Right hindlimb (tissue), 1 donor: ENCODE results near the gene TAS1R3.

Source experiments
- DNase-seq: peaks from one replicate; pipeline ENCODE4 v3.0.0-alpha.2; 2018

TAS1R3 gene

DNA sequence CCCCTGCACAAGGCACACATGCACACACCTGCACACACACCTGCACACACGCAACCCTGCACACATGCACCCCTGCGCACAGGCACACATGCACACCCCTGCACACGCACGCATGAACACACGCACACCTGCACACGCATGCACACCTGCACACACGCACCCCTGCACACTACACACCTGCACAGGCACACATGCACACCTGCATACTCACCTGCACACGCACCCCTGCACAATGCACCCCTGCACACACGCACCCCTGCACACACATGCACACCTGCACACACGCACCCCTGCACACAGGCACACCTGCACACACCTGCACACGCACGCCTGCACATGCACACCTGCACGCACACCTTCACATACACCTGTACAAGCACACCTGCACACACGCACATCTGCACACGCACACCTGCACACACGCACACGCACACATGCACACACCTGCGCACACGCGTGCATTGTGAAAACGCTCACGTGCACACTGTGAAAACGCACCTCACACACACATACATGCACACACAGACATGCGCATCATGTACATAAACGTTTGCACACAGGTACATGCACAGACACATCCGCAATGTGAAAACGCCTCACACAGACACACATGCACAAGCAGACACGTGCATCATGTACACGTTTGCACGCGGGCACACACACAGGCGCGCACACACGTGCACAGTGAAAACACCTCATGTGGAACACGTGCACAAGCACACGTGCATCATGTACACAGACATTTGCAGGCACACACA is 9.9 kb downstream of the TAS1R3 start:
- DNase-seq, result no peak

DNA sequence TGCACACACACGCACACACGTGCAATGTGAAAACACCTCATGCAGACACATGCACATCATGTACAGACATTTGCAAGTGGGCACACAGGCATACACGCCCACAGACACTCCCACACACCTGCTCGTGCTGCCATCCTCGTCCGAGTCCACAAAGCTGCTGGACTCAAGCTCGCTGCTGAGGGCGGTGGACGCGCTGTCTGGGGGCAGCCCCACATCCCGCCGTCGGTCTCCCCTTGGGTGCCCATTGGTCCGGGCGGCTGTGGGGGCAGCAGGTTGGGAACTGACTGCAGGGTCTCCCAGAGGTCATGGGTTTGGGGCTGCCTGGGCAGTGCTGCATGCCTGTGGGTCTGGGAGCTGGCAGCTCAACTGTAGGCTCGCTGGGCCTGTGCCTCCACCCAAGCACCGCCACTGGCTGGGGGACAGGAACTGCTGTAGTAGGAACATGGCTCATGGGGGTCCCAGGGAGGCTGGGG is 10.5 kb downstream of the TAS1R3 start:
- no peak for DNase-seq

DNA sequence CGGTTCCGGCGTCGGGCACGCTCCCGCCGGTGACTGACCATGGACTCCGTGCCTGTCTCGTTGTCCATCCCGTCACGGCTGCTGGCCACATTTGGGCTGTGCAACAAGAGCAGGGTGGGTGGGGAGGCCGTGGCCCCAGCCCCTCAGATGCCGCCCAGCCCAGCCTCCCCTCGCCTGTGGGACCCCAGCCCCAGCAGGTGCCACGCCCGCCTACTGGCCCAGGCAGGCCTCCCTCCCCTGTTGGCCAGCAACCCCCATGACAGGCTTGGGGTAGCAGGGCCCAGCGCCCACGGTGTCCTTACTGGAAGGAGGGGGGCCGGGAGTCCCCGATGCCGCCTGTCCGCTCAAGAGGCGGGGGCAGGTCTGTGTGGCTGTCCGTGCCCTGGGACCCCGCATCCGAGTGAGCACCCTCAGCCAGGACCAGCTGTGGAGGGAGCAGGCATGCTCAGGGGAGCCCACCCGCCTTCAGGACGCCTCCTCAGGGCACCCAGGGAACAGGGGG is 11.0 kb downstream of the TAS1R3 start:
- DNase-seq, result no peak

DNA sequence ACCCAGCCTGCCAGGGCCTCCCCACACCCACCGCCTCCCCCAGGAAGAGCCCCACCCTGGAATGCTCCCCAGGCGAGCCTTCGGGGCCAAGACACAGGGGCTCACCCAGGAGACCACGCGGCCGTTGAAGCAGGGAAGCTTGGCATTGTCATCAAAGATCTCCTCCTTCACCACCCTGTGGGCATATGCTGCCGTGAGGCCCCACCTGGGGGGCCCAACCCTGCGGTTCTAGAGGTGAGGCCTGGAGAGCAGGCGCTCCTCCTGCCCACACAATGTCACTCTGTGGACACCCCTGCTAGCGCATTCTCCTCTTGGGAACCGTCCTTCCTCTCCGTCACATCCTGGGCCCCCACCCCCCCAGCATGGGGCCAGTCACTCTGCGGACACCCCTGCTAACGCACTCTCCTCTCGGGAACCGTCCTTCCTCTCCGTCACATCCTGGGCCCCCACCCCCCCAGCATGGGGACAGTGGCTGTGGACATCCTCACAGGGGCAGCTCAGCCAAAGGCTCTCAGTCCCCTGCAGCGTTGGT is 11.6 kb downstream of the TAS1R3 start:
- no peak for DNase-seq

DNA sequence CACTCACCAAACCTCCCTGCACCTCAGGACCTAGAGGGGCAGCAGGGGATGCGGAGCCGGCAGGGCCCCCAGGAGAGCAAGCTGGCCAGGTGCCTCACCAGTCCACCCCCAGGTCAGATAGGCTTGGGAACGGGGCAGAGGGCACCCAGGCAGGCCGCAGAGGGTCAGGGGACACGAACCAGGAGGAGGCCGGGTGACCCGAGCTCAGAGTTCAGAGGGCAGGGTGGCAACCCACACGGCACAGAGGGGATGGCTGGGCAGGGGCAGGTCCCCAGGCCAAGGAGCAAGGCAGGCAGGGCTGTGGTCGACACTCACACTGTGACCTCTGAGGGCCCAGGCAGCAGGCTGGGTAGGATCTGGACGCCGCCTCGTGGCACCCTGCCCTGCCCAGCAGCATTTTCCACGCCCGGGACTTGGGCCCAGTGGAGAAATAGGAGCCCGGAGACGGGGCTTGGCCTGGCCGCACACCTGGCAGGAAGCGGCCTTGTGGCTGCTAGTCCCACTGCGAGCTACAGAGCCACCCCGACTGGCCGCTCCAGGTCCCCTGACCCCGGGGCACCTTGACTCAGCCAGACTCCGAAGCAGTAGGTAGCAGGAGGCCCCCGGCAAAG is 12.8 kb downstream of the TAS1R3 start:
- no peak for DNase-seq

DNA sequence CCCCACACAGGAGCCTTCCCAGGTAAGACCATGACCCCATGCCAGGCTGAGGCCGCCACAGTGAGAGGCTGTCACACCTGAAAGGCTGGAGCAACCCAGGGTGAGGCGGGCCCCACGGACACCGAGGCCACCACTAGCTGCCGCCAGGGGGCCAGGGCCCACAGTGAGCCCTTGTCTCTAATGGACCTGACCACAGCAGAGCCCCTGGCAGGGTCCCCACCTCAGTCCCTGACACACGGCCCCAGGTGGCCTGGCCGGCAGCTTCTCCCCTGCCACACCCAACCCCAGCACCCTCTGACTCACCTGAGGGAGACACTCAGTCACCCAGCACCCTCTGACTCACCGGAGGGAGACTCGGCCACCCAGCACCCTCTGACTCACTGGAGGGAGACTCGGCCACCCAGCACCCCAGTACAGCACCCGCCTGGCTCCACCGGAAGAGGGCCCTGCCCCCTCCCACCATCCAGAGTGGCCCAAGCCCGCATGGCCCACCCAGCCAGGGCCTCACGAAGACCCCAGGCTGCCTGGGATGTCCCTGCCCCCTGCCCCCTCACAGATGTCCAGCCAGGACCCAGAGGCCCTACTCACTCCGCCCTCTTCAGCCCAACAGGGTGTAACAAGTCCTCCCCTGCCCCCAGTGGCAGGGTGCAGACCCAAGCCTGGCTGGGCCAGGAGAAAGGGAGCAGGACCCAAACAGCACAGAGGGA is 13.7 kb downstream of the TAS1R3 start:
- no peak for DNase-seq

DNA sequence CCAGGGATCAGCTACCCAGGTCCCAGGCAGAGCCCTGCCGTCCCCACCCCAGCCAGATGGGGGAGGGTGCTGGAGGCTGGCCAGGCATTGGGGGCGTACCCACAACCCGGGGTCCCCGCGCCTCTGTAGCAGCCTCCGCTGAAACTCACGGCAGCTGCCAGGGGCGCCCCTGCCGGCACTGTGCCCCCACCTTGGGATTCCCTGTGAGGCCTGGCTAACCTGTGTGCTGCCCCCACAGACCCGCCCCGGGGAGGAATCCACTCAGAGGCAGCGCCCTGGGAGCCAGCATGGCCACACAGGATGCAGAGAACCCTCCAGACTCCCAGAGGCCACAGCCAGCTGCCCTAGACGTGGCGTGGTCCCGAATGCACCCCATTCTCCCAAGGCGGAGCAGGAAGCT is 14.3 kb downstream of the TAS1R3 start:
- DNase-seq, result no peak

DNA sequence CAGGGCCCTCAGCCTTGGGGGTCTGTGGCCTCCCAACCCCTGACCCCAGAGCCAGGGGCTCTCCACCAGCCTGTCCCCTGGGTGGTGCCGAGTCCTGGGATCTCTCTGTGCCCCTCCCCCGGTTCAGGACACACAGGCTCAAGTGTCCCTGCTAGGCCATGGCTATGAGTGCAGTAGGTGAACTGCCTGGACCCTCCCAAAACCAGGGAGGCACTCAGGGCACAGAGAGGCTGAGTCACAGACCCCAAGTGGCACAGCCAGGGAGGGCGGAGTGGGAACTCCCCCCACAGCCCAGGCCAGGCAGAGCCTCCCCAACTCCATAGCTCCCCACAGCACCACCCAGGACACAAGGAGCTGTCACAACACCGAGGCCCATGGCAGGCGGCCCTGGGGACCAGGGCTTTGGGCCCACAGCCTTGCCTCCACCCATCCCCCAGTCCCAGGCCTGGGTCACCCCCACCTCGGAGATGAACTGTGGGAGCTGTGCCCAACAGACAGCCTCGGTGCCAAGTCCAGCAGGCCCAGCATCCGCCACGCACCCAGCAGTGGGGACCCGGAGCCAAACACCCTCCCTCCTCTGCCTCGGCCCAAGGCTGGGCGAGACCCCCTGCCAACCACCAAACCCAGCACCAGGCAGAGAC is 14.9 kb downstream of the TAS1R3 start:
- no peak for DNase-seq

DNA sequence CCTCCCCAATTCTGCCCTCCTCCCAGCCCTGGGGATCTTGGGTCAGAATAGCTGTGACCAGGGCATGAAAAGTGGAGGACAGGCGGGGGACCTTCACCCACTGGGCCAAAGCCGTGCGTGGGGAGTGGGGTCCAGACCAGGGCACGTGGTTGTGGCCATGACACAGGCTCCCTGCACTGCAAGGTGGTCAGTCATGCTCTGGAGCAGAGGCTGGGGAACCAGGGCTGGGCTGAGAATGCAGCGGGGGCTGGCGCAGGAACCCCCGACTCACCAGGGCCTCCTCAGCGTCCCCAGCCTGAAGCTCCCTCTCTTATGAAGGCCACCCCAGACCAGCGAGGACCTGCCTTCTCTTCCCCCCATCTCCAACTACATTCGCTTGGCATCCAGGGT is 15.4 kb downstream of the TAS1R3 start:
- no peak for DNase-seq

DNA sequence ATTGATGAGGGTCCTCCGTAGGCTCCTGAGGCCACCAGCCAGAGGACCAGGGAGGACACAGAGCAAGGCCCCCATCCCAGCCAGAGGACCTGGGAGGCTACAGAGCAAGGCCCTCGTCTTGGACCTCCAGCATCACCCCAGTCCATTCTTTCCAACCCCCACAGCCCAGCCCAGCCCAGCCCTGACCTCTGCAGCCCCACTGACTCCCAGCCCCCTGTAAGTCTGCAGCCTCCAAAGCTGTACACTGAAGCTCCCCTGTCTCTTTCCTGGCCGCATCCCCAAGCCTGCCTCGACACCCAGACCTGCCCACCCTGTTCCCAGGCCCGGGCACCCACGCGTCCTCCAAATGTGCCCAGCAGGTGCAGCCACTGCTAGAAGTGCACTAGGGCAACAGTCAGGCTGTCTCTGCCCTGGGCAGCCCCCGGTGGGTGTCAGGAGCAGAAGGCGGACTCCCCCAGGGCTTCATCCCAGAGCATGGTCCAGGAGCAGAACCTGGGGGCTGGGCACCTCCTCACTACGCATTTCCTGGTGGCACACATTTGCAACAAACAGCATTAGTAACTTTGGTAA is 16.0 kb downstream of the TAS1R3 start:
- no peak for DNase-seq

DNA sequence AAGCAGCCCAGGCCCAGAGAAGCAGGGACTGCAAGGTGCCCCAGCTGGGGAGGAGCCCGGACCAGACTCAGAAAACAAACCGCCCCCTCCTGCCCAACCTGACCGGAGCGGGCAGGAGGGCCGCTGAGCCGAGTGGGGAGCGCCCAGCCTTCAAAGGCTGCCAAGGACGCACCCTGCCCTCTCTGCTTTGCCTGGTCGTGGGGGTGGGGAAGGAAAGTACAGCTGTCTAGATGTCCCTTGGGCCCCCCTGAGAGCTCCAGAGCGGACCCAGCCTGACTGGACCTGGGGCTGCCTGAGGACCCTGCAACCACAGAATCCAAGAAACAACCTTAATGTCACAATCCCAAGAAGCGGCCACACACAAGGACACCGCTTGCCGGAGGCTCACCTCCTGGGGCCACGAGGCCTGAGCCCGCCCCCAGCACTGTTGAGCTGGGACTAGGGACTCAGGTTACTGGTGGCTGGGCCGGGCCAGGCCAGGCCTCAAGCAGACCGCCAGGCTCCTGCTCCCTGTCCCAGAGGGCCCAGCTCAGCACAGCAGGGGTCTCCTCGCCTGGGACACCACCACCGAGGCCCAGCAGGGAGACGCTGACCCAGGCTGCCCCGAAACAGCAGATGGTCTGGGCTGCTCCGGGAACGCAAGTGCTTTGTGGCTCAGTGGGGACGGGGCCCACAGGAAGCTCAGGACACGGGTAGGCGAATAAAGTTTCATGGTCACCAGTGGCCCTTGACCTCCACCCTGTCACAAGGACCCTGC is 16.8 kb downstream of the TAS1R3 start:
- no peak for DNase-seq

DNA sequence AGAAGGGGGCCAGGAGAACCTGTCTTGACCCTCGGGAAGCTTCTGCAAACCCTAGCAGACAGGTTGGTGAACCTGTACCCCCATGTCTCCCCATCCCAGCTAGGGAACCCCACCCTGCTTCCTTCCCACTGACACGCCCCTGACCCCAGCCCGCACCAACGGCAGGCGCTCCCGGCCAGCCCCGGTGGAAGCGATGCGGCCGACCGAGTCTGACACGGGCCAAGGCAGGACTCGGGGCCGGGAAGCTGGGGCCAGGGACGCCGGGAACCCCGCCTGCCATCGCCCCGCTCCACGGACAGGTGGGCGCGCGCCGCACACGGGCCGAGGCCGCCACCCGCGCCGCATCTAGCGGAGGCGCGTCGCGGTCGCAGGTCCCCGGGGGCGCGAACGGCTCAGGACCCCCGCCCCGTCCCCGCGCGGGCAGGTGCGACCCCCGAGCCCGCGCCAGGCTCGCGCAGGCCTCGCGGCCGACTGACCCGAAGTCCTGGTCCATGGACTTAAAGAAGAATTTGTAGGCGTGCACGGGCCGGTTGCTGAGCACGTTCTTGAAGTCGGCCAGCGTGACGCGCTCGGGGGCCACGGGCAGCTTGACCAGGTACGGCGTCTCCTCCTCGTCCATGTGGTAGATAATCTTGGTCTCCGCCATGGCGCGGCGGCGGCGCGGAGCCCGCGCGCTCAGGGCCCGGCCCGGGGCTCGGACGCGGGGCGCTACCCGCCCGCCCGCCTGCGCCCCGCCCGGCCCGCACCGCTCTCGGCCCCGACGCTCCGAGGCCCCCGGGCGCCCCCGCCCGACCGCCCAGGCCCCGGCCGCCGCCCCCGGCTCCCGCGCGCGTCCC is 17.6 kb downstream of the TAS1R3 start:
- DNase-seq, result no peak

DNA sequence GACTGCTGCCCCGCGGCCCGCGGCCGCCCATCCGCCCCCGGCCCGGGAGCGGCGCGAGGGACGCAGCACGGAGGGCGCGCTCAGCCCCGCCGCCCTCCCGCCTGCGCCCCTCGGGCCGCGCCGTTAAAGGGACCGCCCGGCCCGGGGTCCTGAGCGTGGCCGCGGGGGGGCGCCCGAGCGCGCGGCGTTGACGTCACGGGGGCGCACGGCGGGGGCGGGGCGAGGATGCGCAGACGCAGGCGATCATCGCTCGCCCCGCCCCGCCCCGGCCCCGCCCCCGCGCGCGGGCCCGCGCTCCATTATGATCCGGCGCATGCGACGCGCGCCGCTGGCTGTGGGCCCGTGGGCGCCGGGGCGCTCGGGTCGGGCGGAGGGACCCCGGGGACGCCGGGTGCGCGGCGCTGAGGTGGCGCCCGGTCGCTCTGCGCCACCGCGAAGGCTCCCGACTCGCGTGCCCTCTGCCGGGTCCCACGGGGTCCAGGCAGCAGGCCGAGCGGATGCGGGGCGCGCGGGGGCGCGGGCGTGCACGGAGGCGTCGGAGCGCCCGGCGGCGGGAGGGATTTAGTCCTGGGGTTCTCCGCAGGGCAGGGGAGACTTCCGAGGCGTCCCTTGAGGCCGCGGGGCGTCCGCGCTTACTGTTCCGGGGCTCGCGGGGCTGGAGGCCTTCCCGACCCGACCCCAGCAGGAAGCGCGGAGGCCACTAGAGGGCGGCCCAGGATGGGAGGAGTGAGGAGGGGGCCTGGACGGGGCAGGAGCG is 18.4 kb downstream of the TAS1R3 start, which contains the start of gene DVL1:
DVL1 (minus strand) TSS at position 163 of the 757 bp plus-strand sequence. CDS start 353 bp downstream, outside the sequence.
- peak; percentile 82 for DNase-seq

DNA sequence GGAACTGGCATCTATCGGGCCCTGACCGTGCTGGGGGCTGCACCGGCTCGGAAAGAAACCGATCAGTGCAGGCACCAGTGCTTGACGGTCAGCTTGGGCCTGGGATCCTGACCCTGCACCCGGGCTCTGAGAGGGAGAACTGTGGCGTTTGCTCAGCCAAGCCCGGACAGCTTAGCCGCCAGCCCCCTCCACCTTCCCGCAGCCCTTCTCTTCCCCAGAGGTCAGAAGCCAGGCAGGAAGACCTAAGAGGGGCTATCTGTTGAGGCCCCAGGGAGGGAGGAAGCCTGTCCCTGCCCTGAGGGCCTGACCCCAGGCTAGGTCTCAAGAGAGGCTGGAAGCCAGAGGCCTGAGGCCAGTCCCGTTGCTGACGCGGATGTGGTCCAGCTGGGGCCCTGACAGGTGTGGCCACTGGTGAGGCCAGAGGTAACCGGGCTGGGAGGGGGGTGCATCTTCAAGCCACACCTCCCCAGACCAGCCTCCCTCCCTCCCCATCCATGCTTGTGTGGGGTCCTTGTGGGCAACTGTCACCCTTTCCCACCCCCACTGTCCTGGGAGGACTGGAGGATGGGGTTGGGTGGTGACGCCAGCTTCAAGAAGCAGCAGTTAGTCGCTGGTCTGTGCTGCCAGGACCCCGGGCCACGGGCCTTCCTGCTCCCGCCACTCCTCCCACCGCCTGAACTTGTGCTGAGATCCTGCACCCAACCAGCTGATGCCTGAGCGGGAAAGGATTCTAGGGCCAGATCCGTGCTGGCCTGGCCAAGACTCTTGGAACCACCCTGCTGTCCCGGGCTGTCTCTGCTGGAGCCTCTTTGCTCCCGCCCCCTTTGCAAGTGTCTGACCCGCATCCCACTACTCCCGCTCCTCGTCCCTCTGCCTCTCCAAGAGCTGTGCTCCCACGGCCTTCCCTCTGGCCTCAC is 20.7 kb downstream of the TAS1R3 start:
- peak; percentile 81 for DNase-seq

DNA sequence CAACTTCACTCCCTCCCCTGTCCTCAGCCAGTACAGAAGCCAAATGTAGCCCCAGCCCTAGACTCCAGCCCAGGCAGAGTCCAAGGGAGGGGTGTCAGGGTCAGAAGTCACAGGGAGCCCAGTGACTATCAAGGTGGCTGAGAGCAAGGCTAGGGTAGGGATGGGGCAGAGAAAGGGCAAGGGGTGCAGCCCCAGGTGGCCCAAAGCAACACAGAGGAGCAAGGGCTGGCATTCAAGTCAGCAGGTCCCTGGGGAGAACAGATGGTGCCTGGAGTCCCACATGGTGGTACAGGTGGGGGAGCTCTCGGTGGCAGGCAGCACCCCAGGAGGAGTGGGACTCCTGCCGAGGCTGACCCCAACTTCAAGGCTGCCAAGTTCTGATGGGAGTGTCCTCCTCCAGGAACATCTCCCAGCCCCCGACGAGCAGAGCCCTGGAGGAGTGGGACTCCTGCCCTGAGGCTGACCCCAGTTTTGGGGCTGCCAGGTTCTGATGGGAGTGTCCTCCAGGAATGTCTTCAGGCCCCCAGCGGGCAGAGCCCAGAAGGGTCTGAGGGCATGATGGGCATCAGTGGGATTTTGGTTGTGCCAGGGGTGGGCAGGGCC is 21.8 kb downstream of the TAS1R3 start:
- no peak for DNase-seq

DNA sequence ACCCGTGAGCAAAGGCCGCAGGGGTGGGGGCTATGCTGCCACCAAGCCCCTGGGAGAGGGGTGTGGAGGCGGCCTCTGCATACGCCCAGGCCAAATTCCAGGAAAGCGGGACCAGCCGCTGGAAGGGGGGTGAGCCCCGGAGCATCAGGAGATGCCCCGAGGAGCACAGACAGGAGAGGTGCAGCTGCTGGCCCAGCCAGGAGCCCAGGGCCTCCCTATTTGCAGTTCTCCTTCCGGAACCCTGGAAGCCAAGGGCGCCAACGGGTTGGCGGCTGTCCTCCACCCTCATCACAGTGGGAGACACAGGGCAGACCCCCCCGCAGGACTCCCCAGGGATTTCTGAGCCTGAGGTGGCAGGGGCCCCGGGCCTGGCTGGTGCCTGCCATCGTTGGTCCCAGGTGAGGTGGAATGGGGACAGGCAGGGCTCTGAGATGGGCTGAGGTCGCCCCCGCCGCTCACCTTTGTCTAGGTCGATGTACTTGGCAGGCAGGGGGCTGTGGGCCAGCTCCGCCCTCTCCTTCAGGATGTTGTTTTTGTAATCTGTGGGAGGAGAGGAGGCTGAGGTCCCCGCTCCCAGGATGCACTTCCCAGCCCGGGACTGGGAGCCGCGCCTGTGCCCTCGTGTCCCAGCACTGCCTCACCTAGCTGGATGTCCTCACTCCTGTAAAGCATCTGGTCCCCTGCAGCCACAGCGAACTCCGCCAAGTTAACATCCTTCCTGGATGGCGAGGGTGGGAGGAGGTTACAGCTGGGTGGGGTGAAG is 22.5 kb downstream of the TAS1R3 start:
- DNase-seq, result no peak
